SK-N-SH treated with all-trans-retinoic acid at 6 μM for 48 hours (cell line): ENCODE results near the gene TNFRSF1A.
A peak's percentile ranks its signal among the peaks of the same experiment; 100 is the strongest.

Experiments
- ATAC-seq: fragments of 200-7000 bp; cut with Tn5 transposase; 3 replicates; pipeline ENCODE4 v1.9.1; 2020; ENCODE audit warnings: mild to moderate bottlenecking, moderate library complexity
- ARNTL ChIP-seq: fragments of 450-650 bp; formaldehyde crosslinking; IDR thresholded peaks from 2 replicates; pipeline ENCODE4 v1.5.0; 2020; ENCODE audit warnings: low read depth, mild to moderate bottlenecking, moderate library complexity, borderline replicate concordance
- CREB5 ChIP-seq: fragments of 250-450 bp; sonication (Bioruptor Pico); IDR thresholded peaks from 2 replicates; pipeline ENCODE4 v1.5.1; 2020; ENCODE audit warnings: low read depth, mild to moderate bottlenecking, moderate library complexity
- CSDC2 ChIP-seq: fragments of 250-450 bp; sonication (Bioruptor Pico); IDR thresholded peaks from 2 replicates; pipeline ENCODE4 v1.5.0; 2020; ENCODE audit warnings: mild to moderate bottlenecking, moderate library complexity
- CSRNP3 ChIP-seq: fragments of 250-450 bp; sonication (Bioruptor Pico); IDR thresholded peaks from 2 replicates; pipeline ENCODE4 v1.5.1; 2021; ENCODE audit warnings: mild to moderate bottlenecking, moderate library complexity
- GLIS3 ChIP-seq: fragments of 250-450 bp; sonication (Bioruptor Pico); IDR thresholded peaks from 2 replicates; pipeline ENCODE4 v1.5.0; 2020; ENCODE audit warnings: mild to moderate bottlenecking, moderate library complexity
- ISL1 ChIP-seq: fragments of 250-450 bp; sonication (Bioruptor Pico); IDR thresholded peaks from 2 replicates; pipeline ENCODE4 v2.1.2; 2022; ENCODE audit warnings: mild to moderate bottlenecking, moderate library complexity
- OSR1 ChIP-seq: fragments of 250-450 bp; sonication (Bioruptor Pico); IDR thresholded peaks from 2 replicates; pipeline ENCODE4 v1.8.0; 2022; ENCODE audit warnings: moderate library complexity, mild to moderate bottlenecking, inconsistent platforms
- PATZ1 ChIP-seq: fragments of 250-450 bp; sonication (Bioruptor Pico); IDR thresholded peaks from 2 replicates; pipeline ENCODE4 v1.8.0; 2020; ENCODE audit warnings: mild to moderate bottlenecking, moderate library complexity, borderline replicate concordance
- POU6F1 ChIP-seq: fragments of 250-450 bp; sonication (Bioruptor Pico); IDR thresholded peaks from 2 replicates; pipeline ENCODE4 v1.8.0; 2021; ENCODE audit warnings: low read depth, mild to moderate bottlenecking, moderate library complexity, borderline replicate concordance
- PPARA ChIP-seq: fragments of 250-450 bp; sonication (Bioruptor Pico); IDR thresholded peaks from 2 replicates; pipeline ENCODE4 v1.5.0; 2020; ENCODE audit warnings: mild to moderate bottlenecking, borderline replicate concordance
- RARB ChIP-seq: fragments of 250-450 bp; sonication (Bioruptor Pico); IDR thresholded peaks from 2 replicates; pipeline ENCODE4 v1.8.0; 2021; ENCODE audit warnings: mild to moderate bottlenecking, moderate library complexity
- TCF4 ChIP-seq: fragments of 250-450 bp; sonication (Bioruptor Pico); IDR thresholded peaks from 2 replicates; pipeline ENCODE4 v1.8.0; 2021; ENCODE audit warnings: mild to moderate bottlenecking, moderate library complexity, borderline replicate concordance
- TOX ChIP-seq: fragments of 250-450 bp; sonication (Bioruptor Pico); IDR thresholded peaks from 2 replicates; pipeline ENCODE4 v1.8.0; 2021; ENCODE audit warnings: mild to moderate bottlenecking, moderate library complexity, borderline replicate concordance
- TSHZ2 ChIP-seq: fragments of 250-450 bp; sonication (Bioruptor Pico); IDR thresholded peaks from 2 replicates; pipeline ENCODE4 v1.5.0; 2020; ENCODE audit warnings: mild to moderate bottlenecking, moderate library complexity
- ZC3H10 ChIP-seq: fragments of 250-450 bp; sonication (Bioruptor Pico); IDR thresholded peaks from 2 replicates; pipeline ENCODE4 v1.5.1; 2021; ENCODE audit warnings: mild to moderate bottlenecking, moderate library complexity
- ZFP3 ChIP-seq: fragments of 250-450 bp; sonication (Bioruptor Pico); IDR thresholded peaks from 2 replicates; pipeline ENCODE4 v1.5.0; 2020; ENCODE audit warnings: mild to moderate bottlenecking, moderate library complexity
- ZFP30 ChIP-seq: fragments of 450-650 bp; formaldehyde crosslinking; IDR thresholded peaks from 2 replicates; pipeline ENCODE4 v1.5.0; 2022; ENCODE audit warnings: mild to moderate bottlenecking, moderate library complexity
- ZNF70 ChIP-seq: fragments of 450-650 bp; formaldehyde crosslinking; IDR thresholded peaks from 2 replicates; pipeline ENCODE4 v1.5.0; 2020; ENCODE audit warnings: mild to moderate bottlenecking, moderate library complexity
- ZNF8 ChIP-seq: fragments of 450-650 bp; formaldehyde crosslinking; IDR thresholded peaks from 2 replicates; pipeline ENCODE4 v1.5.0; 2020; ENCODE audit warnings: mild to moderate bottlenecking, moderate library complexity

Gene TNFRSF1A

GRCh38 chr12:6362403-6362802 is 20.5 kb upstream of the TNFRSF1A start:
- no peak for ATAC-seq
- TF ChIP-seq CREB5 (CRISPR knock-in tag) (no peak), RARB (CRISPR knock-in tag) (no peak), TSHZ2 (CRISPR knock-in tag) (no peak), CSRNP3 (CRISPR knock-in tag) (no peak), ZNF8 (no peak)

- TF ChIP-seq ZFP3 (no peak), ARNTL (CRISPR knock-in tag) (no peak), CSDC2 (CRISPR knock-in tag) (no peak), ZFP30 (CRISPR knock-in tag) (no peak), CREB5 (CRISPR knock-in tag) (no peak), RARB (CRISPR knock-in tag) (no peak), PATZ1 (CRISPR knock-in tag) (no peak), GLIS3 (CRISPR knock-in tag) (no peak), ISL1 (CRISPR knock-in tag) (no peak), ZNF8 (no peak), ZNF70 (CRISPR knock-in tag) (no peak), POU6F1 (CRISPR knock-in tag) (no peak), TCF4 (CRISPR knock-in tag) (no peak), TOX (no peak), PPARA (CRISPR knock-in tag) (no peak), TSHZ2 (CRISPR knock-in tag) (no peak), ZC3H10 (no peak), OSR1 (CRISPR knock-in tag) (no peak)
- TF ChIP-seq, all 23 proteins: peak for 0
- peak; percentile 57 for ATAC-seq
These were observed 20.0 kb upstream of the TNFRSF1A start for GRCh38 chr12:6361834-6362233.
